HepG2 (cell line): ENCODE measurements around the gene QDPR. TPM values are rescaled to one million over a fixed set of nuclear protein-coding genes. Genes with fewer than 3 reads are reported as not detected.

ENCODE experiments used
- DMTF1 ChIP-seq: sonication (generic); formaldehyde crosslinking; IDR thresholded peaks from 2 replicates; pipeline ENCODE4 v1.4.0; 2020; ENCODE audit warnings: mild to moderate bottlenecking, missing genetic modification reagents
- FOXO1 ChIP-seq: sonication (generic); formaldehyde crosslinking; IDR thresholded peaks from 2 replicates; pipeline ENCODE4 v1.4.0; 2020; ENCODE audit warnings: missing genetic modification reagents
- GATAD1 ChIP-seq: IDR thresholded peaks from 2 replicates; pipeline ENCODE4 v1.6.1; 2016; ENCODE audit warnings: missing genetic modification reagents, missing compliant biosample characterization
- GLMP ChIP-seq: sonication (generic); formaldehyde crosslinking; IDR thresholded peaks from 2 replicates; pipeline ENCODE4 v1.9.0; 2021; ENCODE audit warnings: missing genetic modification reagents, mild to moderate bottlenecking, borderline replicate concordance
- GPBP1L1 ChIP-seq: sonication (generic); formaldehyde crosslinking; IDR thresholded peaks from 2 replicates; pipeline ENCODE4 v1.5.0; 2020; ENCODE audit warnings: mild to moderate bottlenecking, missing genetic modification reagents
- HMG20B ChIP-seq: conservative IDR thresholded peaks from 2 replicates; pipeline ENCODE4 v1.6.1; 2016; ENCODE audit warnings: missing genetic modification reagents, missing compliant biosample characterization
- KDM5B ChIP-seq: sonication (generic); formaldehyde crosslinking; IDR thresholded peaks from 2 replicates; pipeline ENCODE4 v1.4.0; 2020; ENCODE audit warnings: missing genetic modification reagents, mild to moderate bottlenecking, borderline replicate concordance
- NAIF1 ChIP-seq: sonication (generic); formaldehyde crosslinking; IDR thresholded peaks from 2 replicates; pipeline ENCODE4 v1.5.0; 2020; ENCODE audit warnings: mild to moderate bottlenecking, missing genetic modification reagents, borderline replicate concordance
- PHB2 ChIP-seq: fragments of 450-650 bp; IDR thresholded peaks from 2 replicates; pipeline ENCODE4 v1.6.1; 2018; ENCODE audit not compliant: partially characterized antibody
- SCMH1 ChIP-seq: sonication (generic); formaldehyde crosslinking; IDR thresholded peaks from 2 replicates; pipeline ENCODE4 v1.9.0; 2021; ENCODE audit warnings: missing genetic modification reagents, mild to moderate bottlenecking, borderline replicate concordance
- SIN3B ChIP-seq: fragments of 150-350 bp; IDR thresholded peaks from 2 replicates; pipeline ENCODE4 v1.6.1; 2014; ENCODE audit warnings: low read length
- SRSF9 ChIP-seq: fragments of 200-400 bp; formaldehyde crosslinking; IDR thresholded peaks from 2 replicates; pipeline ENCODE4 v1.6.1; 2018; ENCODE audit warnings: borderline replicate concordance, mild to moderate bottlenecking, low read depth, low read length; ENCODE audit not compliant: insufficient read depth, poor library complexity, severe bottlenecking
- TBX2 ChIP-seq: sonication (generic); formaldehyde crosslinking; IDR thresholded peaks from 2 replicates; pipeline ENCODE4 v1.5.0; 2020; ENCODE audit warnings: missing genetic modification reagents, mild to moderate bottlenecking, borderline replicate concordance
- TP53 ChIP-seq: sonication (generic); formaldehyde crosslinking; conservative IDR thresholded peaks from 2 replicates; pipeline ENCODE4 v1.4.0; 2020; ENCODE audit warnings: missing genetic modification reagents
- ZFX ChIP-seq: sonication (generic); formaldehyde crosslinking; IDR thresholded peaks from 2 replicates; pipeline ENCODE4 v1.4.0; 2020; ENCODE audit warnings: mild to moderate bottlenecking, low read depth, missing genetic modification reagents, moderate library complexity
- ZNF274 ChIP-seq: sonication (generic); formaldehyde crosslinking; IDR thresholded peaks from 2 replicates; pipeline ENCODE4 v1.5.1; 2020; ENCODE audit warnings: mild to moderate bottlenecking, missing genetic modification reagents
- ZNF333 ChIP-seq: sonication (generic); formaldehyde crosslinking; IDR thresholded peaks from 2 replicates; pipeline ENCODE4 v1.4.0; 2020; ENCODE audit warnings: mild to moderate bottlenecking, missing genetic modification reagents, borderline replicate concordance
- ZNF44 ChIP-seq: sonication (generic); formaldehyde crosslinking; IDR thresholded peaks from 2 replicates; pipeline ENCODE4 v1.5.1; 2020; ENCODE audit warnings: mild to moderate bottlenecking, missing genetic modification reagents
- ZNF569 ChIP-seq: sonication (generic); formaldehyde crosslinking; IDR thresholded peaks from 2 replicates; pipeline ENCODE4 v1.5.0; 2020; ENCODE audit warnings: mild to moderate bottlenecking, missing genetic modification reagents, moderate library complexity, borderline replicate concordance
- ZNF577 ChIP-seq: sonication (generic); formaldehyde crosslinking; IDR thresholded peaks from 2 replicates; pipeline ENCODE4 v1.4.0; 2020; ENCODE audit warnings: mild to moderate bottlenecking, low read depth, missing genetic modification reagents, borderline replicate concordance
- ZNF703 ChIP-seq: sonication (generic); formaldehyde crosslinking; IDR thresholded peaks from 2 replicates; pipeline ENCODE4 v1.5.1; 2020; ENCODE audit warnings: missing genetic modification reagents, mild to moderate bottlenecking, moderate library complexity, borderline replicate concordance
- ZNF766 ChIP-seq: sonication (generic); formaldehyde crosslinking; IDR thresholded peaks from 2 replicates; pipeline ENCODE4 v1.5.0; 2020; ENCODE audit warnings: missing genetic modification reagents, borderline replicate concordance
- ZNF780A ChIP-seq: sonication (generic); formaldehyde crosslinking; IDR thresholded peaks from 2 replicates; pipeline ENCODE4 v1.8.0; 2022; ENCODE audit warnings: mild to moderate bottlenecking, missing genetic modification reagents, moderate library complexity
- ZNF841 ChIP-seq: sonication (generic); formaldehyde crosslinking; IDR thresholded peaks from 2 replicates; pipeline ENCODE4 v1.8.1; 2023; ENCODE audit warnings: missing genetic modification reagents, borderline replicate concordance
- polyA plus RNA-seq, 8 experiments: library from polyadenylated mRNA; depleted of rRNA in 3 of 8; stranded (reverse) in 7 of 8; unstranded in 1 of 8; fragments of >200 nt; fragmentation: Illumina TruSeq in 4 of 8; extraction: Trizol in 4 of 8; gene quantifications; 2 replicates each; pipeline versions ENCODE4 v1.2.1 to v1.2.3, GENCODE V29; 2011 to 2016; ENCODE audit warnings: low read depth in 4 of 8, missing spikeins in 1 of 8, mixed read lengths in 1 of 8; ENCODE audit not compliant: insufficient read depth in 1 of 8
- total RNA-seq, 5 experiments: library from RNA; depleted of rRNA; stranded (reverse); fragments of >200 nt; fragmentation: Illumina TruSeq; extraction: Trizol; gene quantifications; 2 replicates each; pipeline ENCODE4 v1.2.3, GENCODE V29; 2016; ENCODE audit warnings: low read depth in 1 of 5
- TF ChIP-seq, protein P1 (sequence below): sonication (generic); formaldehyde crosslinking; IDR thresholded peaks from 2 replicates; pipeline ENCODE4 v1.4.0; 2020; ENCODE audit warnings: missing genetic modification reagents; ENCODE audit errors: not compliant biosample characterization
- TF ChIP-seq, protein P2 (sequence below): IDR thresholded peaks from 2 replicates; pipeline ENCODE4 v1.6.1; 2016

The QDPR gene
- total and polyA plus RNA-seq, 2 of the 13 experiments (the other 11 are each of a cell fraction or from before 2014, with no cell fraction given) = 9.9 to 95.5 TPM

GRCh38 chr4:17511509-17511949 is 361 bp downstream of the QDPR start (continued):
- TF ChIP-seq ZNF569 (no peak), HMG20B (CRISPR knock-in tag) (no peak), TP53 (CRISPR knock-in tag) (no peak), SRSF9 (no peak), KDM5B (CRISPR knock-in tag) (peak; percentile 84), GPBP1L1 (CRISPR knock-in tag) (no peak), GATAD1 (no peak), DMTF1 (CRISPR knock-in tag) (no peak), ZNF44 (CRISPR knock-in tag) (no peak), ZNF577 (CRISPR knock-in tag) (no peak), ZNF780A (no peak), SCMH1 (no peak), ZFX (CRISPR knock-in tag) (peak; percentile 77), FOXO1 (CRISPR knock-in tag) (no peak; the same call in 1 of the 2 replicates), NAIF1 (CRISPR knock-in tag) (no peak), ZNF841 (CRISPR knock-in tag) (no peak), ZNF766 (CRISPR knock-in tag) (no peak), ZNF703 (CRISPR knock-in tag) (no peak), TBX2 (no peak), ZNF274 (CRISPR knock-in tag) (no peak), PHB2 (no peak), ZNF333 (no peak), SIN3B (no peak), GLMP (CRISPR knock-in tag) (no peak)
- TF ChIP-seq, protein P1, sequence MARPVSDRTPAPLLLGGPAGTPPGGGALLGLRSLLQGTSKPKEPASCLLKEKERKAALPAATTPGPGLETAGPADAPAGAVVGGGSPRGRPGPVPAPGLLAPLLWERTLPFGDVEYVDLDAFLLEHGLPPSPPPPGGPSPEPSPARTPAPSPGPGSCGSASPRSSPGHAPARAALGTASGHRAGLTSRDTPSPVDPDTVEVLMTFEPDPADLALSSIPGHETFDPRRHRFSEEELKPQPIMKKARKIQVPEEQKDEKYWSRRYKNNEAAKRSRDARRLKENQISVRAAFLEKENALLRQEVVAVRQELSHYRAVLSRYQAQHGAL (CRISPR knock-in tag) = no peak
- TF ChIP-seq, protein P2, sequence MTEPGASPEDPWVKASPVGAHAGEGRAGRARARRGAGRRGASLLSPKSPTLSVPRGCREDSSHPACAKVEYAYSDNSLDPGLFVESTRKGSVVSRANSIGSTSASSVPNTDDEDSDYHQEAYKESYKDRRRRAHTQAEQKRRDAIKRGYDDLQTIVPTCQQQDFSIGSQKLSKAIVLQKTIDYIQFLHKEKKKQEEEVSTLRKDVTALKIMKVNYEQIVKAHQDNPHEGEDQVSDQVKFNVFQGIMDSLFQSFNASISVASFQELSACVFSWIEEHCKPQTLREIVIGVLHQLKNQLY = no peak
